WTC11 (cell line): ENCODE measurements around the gene AMBRA1. TPM values are rescaled to one million over a fixed set of nuclear protein-coding genes. Genes with fewer than 3 reads are reported as not detected.

Source experiments
- ATAC-seq: fragments of 200-7000 bp; cut with Tn5 transposase; 2 replicates; pipeline ENCODE4 v1.10.0; 2021; ENCODE audit warnings: mild to moderate bottlenecking, moderate library complexity
- CTCF ChIA-PET: fragments of 300-600 bp; sonication (Branson Sonifier 250); formaldehyde crosslinking; loops from one replicate; lab custom pipeline; 2021; ENCODE audit warnings: antibody characterized with exemption; lab: Charles Lee
- POLR2A ChIA-PET: fragments of 350-600 bp; sonication (Branson Sonifier 250); formaldehyde crosslinking; loops from one replicate; lab custom pipeline; 2021; ENCODE audit warnings: antibody characterized with exemption; lab: Charles Lee
- DNase-seq: peaks from one replicate; pipeline ENCODE4 v3.0.0; 2021; ENCODE audit warnings: low spot score
- H3K27ac Mint-ChIP-seq: 2 replicates; pipeline ENCODE4 v1.8.0; 2021; ENCODE audit warnings: mixed read lengths
- H3K27me3 Mint-ChIP-seq: 2 replicates; pipeline ENCODE4 v1.8.0; 2021; ENCODE audit warnings: low read depth, mild to moderate bottlenecking, moderate library complexity, mixed read lengths
- H3K36me3 Mint-ChIP-seq: 2 replicates; pipeline ENCODE4 v1.8.0; 2021; ENCODE audit warnings: mixed read lengths
- H3K4me1 Mint-ChIP-seq: 2 replicates; pipeline ENCODE4 v1.8.0; 2022; ENCODE audit warnings: mixed read lengths
- H3K4me3 Mint-ChIP-seq: 2 replicates; pipeline ENCODE4 v1.8.0; 2021; ENCODE audit warnings: mild to moderate bottlenecking, moderate library complexity, mixed read lengths
- H3K9me3 Mint-ChIP-seq: 2 replicates; pipeline ENCODE4 v1.8.0; 2021; ENCODE audit warnings: mixed read lengths
- CBFB ChIP-seq: sonication (generic); formaldehyde crosslinking; IDR thresholded peaks from 2 replicates; pipeline ENCODE4 v1.8.1; 2022; ENCODE audit warnings: mild to moderate bottlenecking, low read depth, missing genetic modification reagents
- HMGA2 ChIP-seq: fragments of 250-450 bp; sonication (Bioruptor Pico); IDR thresholded peaks from 2 replicates; pipeline ENCODE4 v1.4.0; 2021; ENCODE audit warnings: mild to moderate bottlenecking, moderate library complexity
- MYBL2 ChIP-seq: sonication (generic); formaldehyde crosslinking; IDR thresholded peaks from 2 replicates; pipeline ENCODE4 v1.8.1; 2023; ENCODE audit warnings: mild to moderate bottlenecking, moderate library complexity, missing genetic modification reagents
- NR1H2 ChIP-seq: sonication (generic); formaldehyde crosslinking; IDR thresholded peaks from 2 replicates; pipeline ENCODE4 v1.9.0; 2021; ENCODE audit warnings: mild to moderate bottlenecking, moderate library complexity, missing genetic modification reagents
- SOX15 ChIP-seq: fragments of 250-450 bp; sonication (Bioruptor Pico); IDR thresholded peaks from 2 replicates; pipeline ENCODE4 v1.9.0; 2021; ENCODE audit warnings: mild to moderate bottlenecking
- SP1 ChIP-seq: sonication (generic); formaldehyde crosslinking; conservative IDR thresholded peaks from 2 replicates; pipeline ENCODE4 v1.8.1; 2022; ENCODE audit warnings: missing genetic modification reagents
- ZNF263 ChIP-seq: sonication (generic); formaldehyde crosslinking; IDR thresholded peaks from 2 replicates; pipeline ENCODE4 v1.8.1; 2022; ENCODE audit warnings: low read depth, mild to moderate bottlenecking, moderate library complexity, missing genetic modification reagents
- total RNA-seq: library from RNA; stranded (reverse); gene quantifications from 3 replicates; pipeline ENCODE4 v1.2.3, GENCODE V29; 2021
- TF ChIP-seq, protein P1 (sequence below): sonication (generic); formaldehyde crosslinking; IDR thresholded peaks from 2 replicates; pipeline ENCODE4 v1.8.0; 2023; ENCODE audit warnings: mild to moderate bottlenecking, missing genetic modification reagents
- TF ChIP-seq, protein P2 (sequence below): sonication (generic); formaldehyde crosslinking; IDR thresholded peaks from 2 replicates; pipeline ENCODE4 v1.8.0; 2022; ENCODE audit warnings: missing genetic modification reagents
- TF ChIP-seq, protein P3 (sequence below): sonication (generic); formaldehyde crosslinking; IDR thresholded peaks from 2 replicates; pipeline ENCODE4 v1.8.1; 2023; ENCODE audit warnings: mild to moderate bottlenecking, missing genetic modification reagents
- TF ChIP-seq, protein P4 (sequence below): sonication (generic); formaldehyde crosslinking; conservative IDR thresholded peaks from 2 replicates; pipeline ENCODE4 v1.8.1; 2022; ENCODE audit warnings: mild to moderate bottlenecking, missing genetic modification reagents
- TF ChIP-seq, protein P5 (sequence below): sonication (generic); formaldehyde crosslinking; IDR thresholded peaks from 2 replicates; pipeline ENCODE4 v1.8.0; 2022; ENCODE audit warnings: mild to moderate bottlenecking, missing genetic modification reagents
- TF ChIP-seq, protein P6 (sequence below): fragments of 250-450 bp; sonication (Bioruptor Pico); IDR thresholded peaks from 2 replicates; pipeline ENCODE4 v1.9.0; 2021; ENCODE audit warnings: mild to moderate bottlenecking
- TF ChIP-seq, protein P7 (sequence below): sonication (generic); formaldehyde crosslinking; IDR thresholded peaks from 2 replicates; pipeline ENCODE4 v1.8.0; 2023; ENCODE audit warnings: missing genetic modification reagents, mild to moderate bottlenecking, borderline replicate concordance

The AMBRA1 gene
- total RNA-seq, 1 experiment from 2014 or later: 35.0 TPM

DNA sequence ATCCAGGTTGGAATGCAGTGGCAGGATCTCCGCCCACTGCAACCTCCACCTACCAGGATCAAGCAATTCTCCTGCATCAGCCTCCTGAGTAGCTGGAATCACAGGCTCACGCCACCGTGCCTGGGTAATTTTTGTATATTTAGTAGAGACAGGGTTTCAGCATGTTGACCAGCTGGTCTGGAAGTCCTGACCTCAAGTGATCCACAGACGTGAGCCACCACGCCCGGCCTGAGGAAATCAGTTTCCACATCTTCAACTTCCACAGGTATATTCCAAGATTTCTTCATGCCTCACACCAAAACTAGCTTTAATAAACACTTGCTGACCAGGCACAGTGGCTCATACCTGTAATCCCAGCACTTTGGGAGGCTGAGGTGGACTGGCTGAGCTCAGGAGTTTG, 15.6 kb upstream of the AMBRA1 start (continued):
- TF ChIP-seq, protein P1, sequence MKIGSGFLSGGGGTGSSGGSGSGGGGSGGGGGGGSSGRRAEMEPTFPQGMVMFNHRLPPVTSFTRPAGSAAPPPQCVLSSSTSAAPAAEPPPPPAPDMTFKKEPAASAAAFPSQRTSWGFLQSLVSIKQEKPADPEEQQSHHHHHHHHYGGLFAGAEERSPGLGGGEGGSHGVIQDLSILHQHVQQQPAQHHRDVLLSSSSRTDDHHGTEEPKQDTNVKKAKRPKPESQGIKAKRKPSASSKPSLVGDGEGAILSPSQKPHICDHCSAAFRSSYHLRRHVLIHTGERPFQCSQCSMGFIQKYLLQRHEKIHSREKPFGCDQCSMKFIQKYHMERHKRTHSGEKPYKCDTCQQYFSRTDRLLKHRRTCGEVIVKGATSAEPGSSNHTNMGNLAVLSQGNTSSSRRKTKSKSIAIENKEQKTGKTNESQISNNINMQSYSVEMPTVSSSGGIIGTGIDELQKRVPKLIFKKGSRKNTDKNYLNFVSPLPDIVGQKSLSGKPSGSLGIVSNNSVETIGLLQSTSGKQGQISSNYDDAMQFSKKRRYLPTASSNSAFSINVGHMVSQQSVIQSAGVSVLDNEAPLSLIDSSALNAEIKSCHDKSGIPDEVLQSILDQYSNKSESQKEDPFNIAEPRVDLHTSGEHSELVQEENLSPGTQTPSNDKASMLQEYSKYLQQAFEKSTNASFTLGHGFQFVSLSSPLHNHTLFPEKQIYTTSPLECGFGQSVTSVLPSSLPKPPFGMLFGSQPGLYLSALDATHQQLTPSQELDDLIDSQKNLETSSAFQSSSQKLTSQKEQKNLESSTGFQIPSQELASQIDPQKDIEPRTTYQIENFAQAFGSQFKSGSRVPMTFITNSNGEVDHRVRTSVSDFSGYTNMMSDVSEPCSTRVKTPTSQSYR (CRISPR knock-in tag): no peak
- TF ChIP-seq, protein P2, sequence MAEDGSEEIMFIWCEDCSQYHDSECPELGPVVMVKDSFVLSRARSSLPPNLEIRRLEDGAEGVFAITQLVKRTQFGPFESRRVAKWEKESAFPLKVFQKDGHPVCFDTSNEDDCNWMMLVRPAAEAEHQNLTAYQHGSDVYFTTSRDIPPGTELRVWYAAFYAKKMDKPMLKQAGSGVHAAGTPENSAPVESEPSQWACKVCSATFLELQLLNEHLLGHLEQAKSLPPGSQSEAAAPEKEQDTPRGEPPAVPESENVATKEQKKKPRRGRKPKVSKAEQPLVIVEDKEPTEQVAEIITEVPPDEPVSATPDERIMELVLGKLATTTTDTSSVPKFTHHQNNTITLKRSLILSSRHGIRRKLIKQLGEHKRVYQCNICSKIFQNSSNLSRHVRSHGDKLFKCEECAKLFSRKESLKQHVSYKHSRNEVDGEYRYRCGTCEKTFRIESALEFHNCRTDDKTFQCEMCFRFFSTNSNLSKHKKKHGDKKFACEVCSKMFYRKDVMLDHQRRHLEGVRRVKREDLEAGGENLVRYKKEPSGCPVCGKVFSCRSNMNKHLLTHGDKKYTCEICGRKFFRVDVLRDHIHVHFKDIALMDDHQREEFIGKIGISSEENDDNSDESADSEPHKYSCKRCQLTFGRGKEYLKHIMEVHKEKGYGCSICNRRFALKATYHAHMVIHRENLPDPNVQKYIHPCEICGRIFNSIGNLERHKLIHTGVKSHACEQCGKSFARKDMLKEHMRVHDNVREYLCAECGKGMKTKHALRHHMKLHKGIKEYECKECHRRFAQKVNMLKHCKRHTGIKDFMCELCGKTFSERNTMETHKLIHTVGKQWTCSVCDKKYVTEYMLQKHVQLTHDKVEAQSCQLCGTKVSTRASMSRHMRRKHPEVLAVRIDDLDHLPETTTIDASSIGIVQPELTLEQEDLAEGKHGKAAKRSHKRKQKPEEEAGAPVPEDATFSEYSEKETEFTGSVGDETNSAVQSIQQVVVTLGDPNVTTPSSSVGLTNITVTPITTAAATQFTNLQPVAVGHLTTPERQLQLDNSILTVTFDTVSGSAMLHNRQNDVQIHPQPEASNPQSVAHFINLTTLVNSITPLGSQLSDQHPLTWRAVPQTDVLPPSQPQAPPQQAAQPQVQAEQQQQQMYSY (CRISPR knock-in tag): no peak
- no peak for TF ChIP-seq SOX15 (CRISPR knock-in tag)

DNA sequence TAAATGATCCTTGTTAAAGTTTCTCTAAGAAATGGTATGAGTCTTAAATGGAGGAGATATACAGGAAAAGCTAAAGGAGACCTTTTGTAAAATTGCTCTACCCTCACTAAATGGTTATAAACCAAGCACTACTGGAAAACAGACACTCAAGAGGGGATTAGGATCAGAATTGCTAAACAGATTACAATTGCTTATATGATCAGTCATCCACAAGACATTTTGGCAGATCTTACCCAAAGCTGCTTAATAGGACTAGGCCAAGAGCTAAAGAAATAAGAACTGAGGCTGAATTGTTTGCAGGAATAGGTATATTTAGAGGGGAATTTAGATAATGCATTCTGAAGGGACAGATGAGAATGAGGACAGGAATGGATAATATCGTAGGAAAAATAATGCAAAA, 13.7 kb upstream of the AMBRA1 start:
- Mint-ChIP-seq H3K36me3 (no peaks in the 10 kb centered on the region), H3K4me1 (no peaks in the 10 kb centered on the region)
- TF ChIP-seq, protein P3, sequence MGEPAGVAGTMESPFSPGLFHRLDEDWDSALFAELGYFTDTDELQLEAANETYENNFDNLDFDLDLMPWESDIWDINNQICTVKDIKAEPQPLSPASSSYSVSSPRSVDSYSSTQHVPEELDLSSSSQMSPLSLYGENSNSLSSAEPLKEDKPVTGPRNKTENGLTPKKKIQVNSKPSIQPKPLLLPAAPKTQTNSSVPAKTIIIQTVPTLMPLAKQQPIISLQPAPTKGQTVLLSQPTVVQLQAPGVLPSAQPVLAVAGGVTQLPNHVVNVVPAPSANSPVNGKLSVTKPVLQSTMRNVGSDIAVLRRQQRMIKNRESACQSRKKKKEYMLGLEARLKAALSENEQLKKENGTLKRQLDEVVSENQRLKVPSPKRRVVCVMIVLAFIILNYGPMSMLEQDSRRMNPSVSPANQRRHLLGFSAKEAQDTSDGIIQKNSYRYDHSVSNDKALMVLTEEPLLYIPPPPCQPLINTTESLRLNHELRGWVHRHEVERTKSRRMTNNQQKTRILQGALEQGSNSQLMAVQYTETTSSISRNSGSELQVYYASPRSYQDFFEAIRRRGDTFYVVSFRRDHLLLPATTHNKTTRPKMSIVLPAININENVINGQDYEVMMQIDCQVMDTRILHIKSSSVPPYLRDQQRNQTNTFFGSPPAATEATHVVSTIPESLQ: no peak
- TF ChIP-seq HMGA2: no peak
- no peak for TF ChIP-seq SOX15 (CRISPR knock-in tag)
- TF ChIP-seq, protein P4, sequence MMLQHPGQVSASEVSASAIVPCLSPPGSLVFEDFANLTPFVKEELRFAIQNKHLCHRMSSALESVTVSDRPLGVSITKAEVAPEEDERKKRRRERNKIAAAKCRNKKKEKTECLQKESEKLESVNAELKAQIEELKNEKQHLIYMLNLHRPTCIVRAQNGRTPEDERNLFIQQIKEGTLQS: no peak
- no peak for TF ChIP-seq ZNF263 (CRISPR knock-in tag)
- no peak for TF ChIP-seq CBFB (CRISPR knock-in tag)
- TF ChIP-seq, protein P5, sequence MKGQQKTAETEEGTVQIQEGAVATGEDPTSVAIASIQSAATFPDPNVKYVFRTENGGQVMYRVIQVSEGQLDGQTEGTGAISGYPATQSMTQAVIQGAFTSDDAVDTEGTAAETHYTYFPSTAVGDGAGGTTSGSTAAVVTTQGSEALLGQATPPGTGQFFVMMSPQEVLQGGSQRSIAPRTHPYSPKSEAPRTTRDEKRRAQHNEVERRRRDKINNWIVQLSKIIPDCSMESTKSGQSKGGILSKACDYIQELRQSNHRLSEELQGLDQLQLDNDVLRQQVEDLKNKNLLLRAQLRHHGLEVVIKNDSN: no peak
- no peak for TF ChIP-seq SP1 (CRISPR knock-in tag)
- TF ChIP-seq NR1H2 (CRISPR knock-in tag): no peak
- TF ChIP-seq, protein P6, sequence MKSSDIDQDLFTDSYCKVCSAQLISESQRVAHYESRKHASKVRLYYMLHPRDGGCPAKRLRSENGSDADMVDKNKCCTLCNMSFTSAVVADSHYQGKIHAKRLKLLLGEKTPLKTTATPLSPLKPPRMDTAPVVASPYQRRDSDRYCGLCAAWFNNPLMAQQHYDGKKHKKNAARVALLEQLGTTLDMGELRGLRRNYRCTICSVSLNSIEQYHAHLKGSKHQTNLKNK (CRISPR knock-in tag): no peak
- TF ChIP-seq, all 79 proteins: peak for 0
- ChIA-PET CTCF (interaction anchor here (0.7 kb wide), 1 partner anchor 118 kb away, joined by 3 read pairs; no protein-coding TSS in a partner anchor), POLR2A (interaction anchor here (0.7 kb wide), 1 partner anchor 158 kb away, joined by 4 read pairs; no protein-coding TSS in a partner anchor)
- Mint-ChIP-seq H3K27me3 (no peaks in the 10 kb centered on the region), H3K9me3 (no peaks in the 10 kb centered on the region), H3K4me3 (no peak overlapping the region), H3K27ac (0 out of 2 replicates have a peak overlapping the region, but pooled peaks have one; percentile 10)
- ATAC-seq (no peak), DNase-seq (no peak)

DNA sequence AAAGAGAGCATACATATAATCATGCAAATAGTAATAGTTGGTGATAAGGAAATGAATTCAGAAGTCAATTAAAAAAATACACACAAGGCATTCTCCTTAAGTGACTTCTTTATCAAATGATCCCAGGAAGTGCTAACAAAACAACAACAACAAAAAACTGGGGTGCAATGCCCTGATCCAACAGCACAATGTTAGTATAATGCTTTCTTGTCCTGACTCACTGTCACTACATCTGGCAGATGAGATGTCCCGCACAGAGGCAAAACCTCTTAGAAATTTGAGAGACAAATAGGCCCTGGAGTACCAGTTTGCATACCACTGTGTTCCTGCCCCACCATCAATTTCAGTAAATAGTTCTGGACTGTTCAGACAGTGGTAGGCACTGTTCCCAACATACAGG, 11.0 kb upstream of the AMBRA1 start:
- DNase-seq: no peak
- ATAC-seq: no peak
- CTCF ChIA-PET: no interaction called here
- TF ChIP-seq MYBL2 (CRISPR knock-in tag): no peak
- TF ChIP-seq, protein P7, sequence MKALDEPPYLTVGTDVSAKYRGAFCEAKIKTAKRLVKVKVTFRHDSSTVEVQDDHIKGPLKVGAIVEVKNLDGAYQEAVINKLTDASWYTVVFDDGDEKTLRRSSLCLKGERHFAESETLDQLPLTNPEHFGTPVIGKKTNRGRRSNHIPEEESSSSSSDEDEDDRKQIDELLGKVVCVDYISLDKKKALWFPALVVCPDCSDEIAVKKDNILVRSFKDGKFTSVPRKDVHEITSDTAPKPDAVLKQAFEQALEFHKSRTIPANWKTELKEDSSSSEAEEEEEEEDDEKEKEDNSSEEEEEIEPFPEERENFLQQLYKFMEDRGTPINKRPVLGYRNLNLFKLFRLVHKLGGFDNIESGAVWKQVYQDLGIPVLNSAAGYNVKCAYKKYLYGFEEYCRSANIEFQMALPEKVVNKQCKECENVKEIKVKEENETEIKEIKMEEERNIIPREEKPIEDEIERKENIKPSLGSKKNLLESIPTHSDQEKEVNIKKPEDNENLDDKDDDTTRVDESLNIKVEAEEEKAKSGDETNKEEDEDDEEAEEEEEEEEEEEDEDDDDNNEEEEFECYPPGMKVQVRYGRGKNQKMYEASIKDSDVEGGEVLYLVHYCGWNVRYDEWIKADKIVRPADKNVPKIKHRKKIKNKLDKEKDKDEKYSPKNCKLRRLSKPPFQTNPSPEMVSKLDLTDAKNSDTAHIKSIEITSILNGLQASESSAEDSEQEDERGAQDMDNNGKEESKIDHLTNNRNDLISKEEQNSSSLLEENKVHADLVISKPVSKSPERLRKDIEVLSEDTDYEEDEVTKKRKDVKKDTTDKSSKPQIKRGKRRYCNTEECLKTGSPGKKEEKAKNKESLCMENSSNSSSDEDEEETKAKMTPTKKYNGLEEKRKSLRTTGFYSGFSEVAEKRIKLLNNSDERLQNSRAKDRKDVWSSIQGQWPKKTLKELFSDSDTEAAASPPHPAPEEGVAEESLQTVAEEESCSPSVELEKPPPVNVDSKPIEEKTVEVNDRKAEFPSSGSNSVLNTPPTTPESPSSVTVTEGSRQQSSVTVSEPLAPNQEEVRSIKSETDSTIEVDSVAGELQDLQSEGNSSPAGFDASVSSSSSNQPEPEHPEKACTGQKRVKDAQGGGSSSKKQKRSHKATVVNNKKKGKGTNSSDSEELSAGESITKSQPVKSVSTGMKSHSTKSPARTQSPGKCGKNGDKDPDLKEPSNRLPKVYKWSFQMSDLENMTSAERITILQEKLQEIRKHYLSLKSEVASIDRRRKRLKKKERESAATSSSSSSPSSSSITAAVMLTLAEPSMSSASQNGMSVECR (CRISPR knock-in tag): no peak

More for the DNA sequence above, 11.0 kb upstream of the AMBRA1 start:
- Mint-ChIP-seq H3K27ac (no peak overlapping the region), H3K4me3 (no peak overlapping the region), H3K27me3 (no peaks in the 10 kb centered on the region), H3K9me3 (no peaks in the 10 kb centered on the region), H3K4me1 (no peaks in the 10 kb centered on the region), H3K36me3 (no peaks in the 10 kb centered on the region)
- POLR2A ChIA-PET: no interaction called here
